COLO668 (cell line): Measurements from ENCODE around the gene PCED1A.

Source experiments
- DNase-seq: peaks from one replicate; lab custom pipeline; 2025; ENCODE audit not compliant: unreplicated experiment; lab: John Stamatoyannopoulos, UW

PCED1A gene, protein sequence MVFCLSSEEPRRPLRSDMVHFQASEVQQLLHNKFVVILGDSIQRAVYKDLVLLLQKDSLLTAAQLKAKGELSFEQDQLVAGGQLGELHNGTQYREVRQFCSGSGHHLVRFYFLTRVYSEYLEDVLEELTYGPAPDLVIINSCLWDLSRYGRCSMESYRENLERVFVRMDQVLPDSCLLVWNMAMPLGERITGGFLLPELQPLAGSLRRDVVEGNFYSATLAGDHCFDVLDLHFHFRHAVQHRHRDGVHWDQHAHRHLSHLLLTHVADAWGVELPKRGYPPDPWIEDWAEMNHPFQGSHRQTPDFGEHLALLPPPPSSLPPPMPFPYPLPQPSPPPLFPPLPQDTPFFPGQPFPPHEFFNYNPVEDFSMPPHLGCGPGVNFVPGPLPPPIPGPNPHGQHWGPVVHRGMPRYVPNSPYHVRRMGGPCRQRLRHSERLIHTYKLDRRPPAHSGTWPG

DNA sequence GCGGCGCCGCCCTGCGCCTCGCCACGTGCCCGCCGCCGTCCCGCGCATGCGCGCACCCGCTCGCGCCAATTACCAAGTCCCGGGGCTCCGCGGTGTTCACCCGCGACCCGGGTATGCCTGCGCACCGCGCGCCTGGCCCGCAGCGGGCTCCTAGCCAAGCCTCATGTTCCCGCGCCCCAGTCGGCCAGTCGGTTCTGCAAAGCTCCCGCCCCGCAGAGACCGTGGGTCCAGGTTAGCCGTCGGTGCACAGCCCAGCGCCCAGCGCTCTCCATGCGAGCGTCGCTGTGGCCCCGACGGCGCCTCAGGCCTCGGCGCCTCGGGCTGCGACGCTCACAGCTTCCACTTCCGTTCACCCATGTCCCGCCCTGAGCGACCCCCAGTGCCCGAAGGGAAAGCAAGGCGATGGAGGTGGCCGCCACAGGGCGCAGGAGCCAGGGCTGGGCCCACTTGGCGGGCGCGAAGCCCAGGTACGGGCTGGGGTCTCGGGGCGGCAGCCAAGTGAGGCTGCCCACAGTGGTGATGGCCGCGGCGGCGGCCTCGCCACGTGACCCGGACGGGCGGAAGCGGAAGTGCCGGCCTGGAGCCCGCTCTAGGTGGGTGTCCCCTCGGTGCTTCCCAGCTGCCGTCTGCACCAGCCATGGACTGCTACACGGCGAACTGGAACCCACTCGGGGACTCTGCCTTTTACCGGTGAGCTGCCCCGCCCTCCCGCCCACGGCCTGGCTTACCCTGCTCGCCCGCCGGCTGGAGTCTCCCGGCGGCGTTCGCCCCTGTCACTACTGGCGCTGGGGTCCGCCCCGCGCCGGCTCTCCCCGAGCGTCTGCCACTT, at the start of gene PCED1A, which contains the start of gene VPS16:
Gene PCED1A, minus strand, starts transcription at position 518 of the 829 bp plus-strand sequence. CDS start 743 bp downstream, outside the sequence.
Gene VPS16, plus strand, starts transcription at position 608 of the 829 bp plus-strand sequence. Its CDS starts 30 bp downstream, at position 638.
- peak; percentile 93 for DNase-seq

DNA sequence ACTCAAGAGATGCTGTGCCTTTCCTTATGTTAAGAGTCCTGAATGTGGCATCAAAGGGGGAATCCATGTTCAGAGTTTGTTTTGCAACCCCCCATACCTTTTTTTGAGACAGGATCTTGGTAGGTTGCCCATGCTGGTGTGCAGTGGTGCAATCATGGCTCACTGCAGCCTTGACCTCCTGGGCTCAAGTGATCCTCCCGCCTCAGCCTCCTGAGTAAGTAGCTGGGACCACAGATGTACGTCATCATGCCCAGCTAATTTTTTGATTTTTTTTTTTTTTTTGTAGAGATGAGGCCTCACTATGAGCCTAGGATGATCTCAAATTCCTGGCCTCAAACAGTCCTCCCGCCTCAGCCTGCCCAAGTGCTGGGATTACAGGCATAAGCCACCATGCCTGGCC, 49.3 kb upstream of the PCED1A start:
- DNase-seq: no peak

DNA sequence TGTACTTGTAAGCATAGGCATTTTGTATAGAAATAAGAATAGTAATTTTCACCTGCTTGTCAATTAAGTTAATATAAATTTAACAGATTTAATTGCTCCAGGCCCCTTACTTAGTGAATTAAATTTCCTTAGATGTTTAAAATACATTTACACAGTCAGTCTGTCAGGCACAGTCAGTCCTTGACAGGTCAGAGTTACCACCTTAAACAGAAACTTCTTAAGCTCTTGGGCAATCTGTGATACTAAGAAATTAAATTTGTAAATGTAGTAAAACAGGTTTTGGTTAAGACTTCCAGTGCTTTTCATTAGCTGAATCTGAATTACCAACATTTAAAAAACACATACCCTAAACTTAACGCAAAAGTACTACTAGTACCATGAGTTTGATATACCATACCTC, 48.8 kb upstream of the PCED1A start:
- DNase-seq: no peak

- no peak for DNase-seq
Observed at GRCh38 chr20:2888224-2888955, 47.9 kb upstream of the PCED1A start.

DNA sequence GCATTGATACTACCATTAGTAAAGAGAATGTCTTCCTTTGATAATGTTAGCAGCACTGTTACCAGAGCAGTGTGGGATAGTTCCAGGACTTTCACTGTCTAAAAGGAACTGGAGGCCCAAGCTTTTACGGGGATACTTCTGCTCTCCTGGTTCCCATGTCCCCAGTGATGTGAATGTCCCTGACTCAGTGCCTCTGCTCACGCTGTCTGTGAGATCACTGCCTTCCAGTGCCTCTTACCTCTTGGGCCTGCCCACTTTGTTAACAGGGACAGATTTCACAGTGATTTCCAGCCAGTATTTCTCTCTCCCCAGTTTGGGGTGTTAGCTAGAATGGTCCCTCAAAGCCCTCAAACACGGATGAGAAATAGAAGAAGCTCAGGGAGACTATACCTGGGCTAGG, 47.3 kb upstream of the PCED1A start:
- DNase-seq: no peak

DNA sequence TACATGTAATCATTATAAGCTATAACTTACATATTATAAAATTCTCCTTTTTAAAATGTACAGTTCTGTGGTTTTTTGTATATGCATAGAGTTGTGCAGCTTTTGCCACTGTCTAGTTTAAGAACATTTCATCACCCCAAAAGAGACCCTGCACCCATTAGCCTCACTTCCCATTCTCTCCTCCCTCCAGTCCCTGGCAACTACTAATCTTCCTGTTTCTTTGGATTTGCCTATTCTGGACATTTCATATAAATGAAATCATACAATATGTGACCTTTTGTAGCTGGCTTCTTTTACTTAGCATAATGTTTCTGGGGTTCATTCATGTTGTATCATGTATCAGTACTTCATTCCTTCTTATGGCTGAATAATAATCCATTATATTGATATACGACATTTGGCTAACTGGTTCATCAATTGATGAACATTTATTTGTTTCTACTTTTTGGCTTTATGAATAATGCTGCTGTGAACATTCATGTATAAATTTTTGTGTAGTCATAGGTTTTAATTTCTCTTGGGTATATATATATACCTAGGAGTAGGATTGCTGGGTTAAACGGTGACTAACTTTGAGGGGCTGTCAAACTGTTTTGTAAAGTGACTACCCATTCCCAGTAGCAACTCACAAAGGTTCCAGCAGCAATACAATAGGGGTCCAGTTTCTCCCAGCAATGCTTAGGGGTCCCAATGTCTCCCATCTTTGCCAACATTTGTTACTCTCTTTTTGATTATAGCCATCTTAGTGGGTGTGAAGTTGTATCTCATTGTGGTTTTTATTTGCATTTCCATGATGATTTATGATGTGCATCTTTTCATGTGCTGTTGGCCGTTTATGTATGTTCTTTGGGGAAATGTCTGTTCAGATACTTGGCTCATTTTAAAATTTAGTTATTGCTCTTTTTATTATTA, 43.5 kb upstream of the PCED1A start:
- DNase-seq: no peak

- DNase-seq: no peak
Observed at GRCh38 chr20:2880650-2881049, 40.2 kb upstream of the PCED1A start.

- no peak for DNase-seq
Observed at GRCh38 chr20:2879146-2879545, 38.7 kb upstream of the PCED1A start.

DNA sequence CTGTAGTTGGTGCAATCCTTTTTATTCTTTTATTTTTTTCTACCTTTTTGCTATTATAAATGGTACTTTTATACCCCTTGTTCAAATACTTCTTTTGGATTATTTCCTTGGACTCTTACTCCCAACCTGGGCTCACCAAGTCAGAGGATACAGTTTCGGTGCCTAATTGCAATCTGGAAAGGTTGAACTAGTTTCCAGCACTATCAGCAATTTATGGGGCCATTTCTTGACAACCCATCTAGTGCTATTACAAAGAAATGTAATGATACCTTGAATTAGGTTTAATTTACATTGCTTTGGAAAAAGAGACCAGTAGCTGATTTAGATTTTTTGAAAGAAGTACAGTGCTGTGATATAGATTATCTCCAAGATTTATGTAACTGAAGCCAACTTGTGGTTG, 38.1 kb upstream of the PCED1A start:
- DNase-seq: no peak

- DNase-seq: no peak
Observed at GRCh38 chr20:2875690-2876203, 35.3 kb upstream of the PCED1A start.

GRCh38 chr20:2874456-2874855, 34.0 kb upstream of the PCED1A start:
- DNase-seq: peak; percentile 21

DNA sequence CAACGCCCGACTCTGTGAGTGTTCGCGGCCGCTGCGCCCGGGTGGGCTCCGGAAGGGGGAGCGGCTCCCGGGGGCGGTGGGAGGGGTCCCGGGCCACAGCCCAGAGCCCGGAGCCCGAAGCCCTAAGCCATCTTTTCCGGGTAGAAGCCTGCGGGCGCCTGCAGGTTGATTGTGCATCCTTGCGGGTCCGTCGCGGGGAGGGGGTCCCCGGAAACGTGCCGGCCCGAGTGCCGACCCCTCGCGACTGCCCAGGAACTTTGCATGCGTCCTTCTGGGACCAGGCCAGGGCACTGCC, 33.2 kb upstream of the PCED1A start:
- DNase-seq: no peak

GRCh38 chr20:2873010-2873746, 32.7 kb upstream of the PCED1A start, which contains the start of gene PTPRA:
PTPRA (plus strand) TSS chr20:2873481; CDS start chr20:2964278, 90,797 bp downstream.
- DNase-seq: peak; percentile 97

DNA sequence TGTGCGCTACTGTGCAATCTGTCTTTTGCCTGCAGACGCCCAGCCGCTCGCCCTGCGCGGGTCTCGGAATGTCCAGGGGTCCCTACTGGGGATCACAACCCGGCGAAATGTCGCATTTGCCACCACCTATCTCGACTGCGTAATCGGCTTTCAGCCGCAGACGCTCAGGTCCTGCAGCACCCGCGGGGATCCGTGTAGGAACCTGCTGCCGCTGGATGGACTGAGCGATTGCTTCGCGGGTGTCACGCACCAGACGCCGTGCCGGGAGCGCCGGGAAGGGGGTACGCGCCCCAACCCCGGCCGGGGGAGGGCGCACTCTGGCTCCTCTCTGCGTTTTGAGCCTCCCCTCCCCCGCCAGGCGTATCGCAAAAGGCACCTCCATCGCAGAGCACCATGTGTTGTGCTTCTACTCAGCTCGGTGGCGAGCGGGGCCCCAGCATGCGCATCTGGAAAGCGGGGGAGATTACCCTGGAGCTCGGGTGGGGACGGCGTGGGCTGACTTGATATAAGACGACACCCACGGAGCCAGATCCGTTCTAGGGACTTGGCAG, 32.1 kb upstream of the PCED1A start:
- peak; percentile 86 for DNase-seq

GRCh38 chr20:2871661-2872458, 31.4 kb upstream of the PCED1A start:
- DNase-seq: no peak

DNA sequence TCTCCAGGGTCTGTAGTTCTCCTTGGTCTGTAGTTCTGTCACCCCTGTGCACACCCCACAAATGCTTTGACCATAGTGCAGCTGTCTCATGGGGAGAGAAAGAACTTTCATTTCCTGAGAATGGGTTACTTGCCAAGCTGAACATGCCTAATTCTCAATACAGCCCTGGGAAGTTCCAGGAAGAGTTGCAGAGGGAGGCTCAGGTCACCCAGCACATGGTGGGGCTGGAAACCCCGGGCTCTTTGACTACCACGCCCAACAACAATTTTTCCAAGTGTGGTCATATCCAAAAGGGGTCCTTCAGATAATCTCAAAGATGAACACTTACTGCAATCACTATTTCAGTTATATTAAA, 30.6 kb upstream of the PCED1A start:
- DNase-seq: no peak

DNA sequence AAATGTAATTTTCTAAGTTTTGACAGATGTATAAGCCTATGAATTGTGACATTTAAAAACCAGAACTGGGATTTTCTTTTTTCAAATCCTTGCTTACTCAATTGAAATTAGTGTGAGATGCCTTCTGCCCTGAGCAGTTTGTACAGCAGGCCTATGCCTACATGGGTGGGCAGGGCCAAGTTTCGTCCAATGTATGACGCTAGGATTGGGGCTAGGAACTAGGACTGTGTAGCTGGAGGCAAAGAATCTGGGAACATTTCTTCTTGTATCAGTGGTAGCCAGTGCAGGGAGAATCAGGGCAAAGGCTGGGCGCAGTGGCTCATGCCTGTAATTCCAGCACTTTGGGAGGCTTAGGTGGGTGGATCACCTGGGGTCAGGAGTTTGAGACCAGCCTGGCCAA, 28.9 kb upstream of the PCED1A start:
- DNase-seq: no peak

GRCh38 chr20:2867081-2867864, 26.8 kb upstream of the PCED1A start:
- DNase-seq: no peak
